HepG2 (cell line): ENCODE results near the gene PAPOLA. TPM values are rescaled to one million over a fixed set of nuclear protein-coding genes. Genes with fewer than 3 reads are reported as not detected.

Experiments used
- ETV5 ChIP-seq: IDR thresholded peaks from 2 replicates; pipeline ENCODE4 v1.6.1; 2018; ENCODE audit warnings: missing biosample characterization, missing genetic modification reagents, inconsistent platforms, borderline replicate concordance
- FOXO4 ChIP-seq: sonication (generic); formaldehyde crosslinking; conservative IDR thresholded peaks from 2 replicates; pipeline ENCODE4 v1.8.1; 2023; ENCODE audit warnings: missing genetic modification reagents
- KLF11 ChIP-seq: IDR thresholded peaks from 2 replicates; pipeline ENCODE4 v1.6.1; 2016; ENCODE audit warnings: missing compliant biosample characterization
- NFIC ChIP-seq: IDR thresholded peaks from 2 replicates; pipeline ENCODE4 v1.6.1; 2012; ENCODE audit warnings: mild to moderate bottlenecking, low read length, inconsistent platforms
- PAXIP1 ChIP-seq: sonication (generic); formaldehyde crosslinking; conservative IDR thresholded peaks from 2 replicates; pipeline ENCODE4 v1.4.0; 2020; ENCODE audit warnings: mild to moderate bottlenecking, missing genetic modification reagents, moderate library complexity
- SAP130 ChIP-seq: IDR thresholded peaks from 2 replicates; pipeline ENCODE4 v1.6.1; 2016; ENCODE audit warnings: low read depth
- YY1 ChIP-seq: IDR thresholded peaks from 2 replicates; pipeline ENCODE4 v1.6.1; 2011; ENCODE audit warnings: low read length, low read depth, moderate library complexity, mild to moderate bottlenecking; ENCODE audit not compliant: insufficient read depth, insufficient replicate concordance
- ZBTB20 ChIP-seq: sonication (generic); formaldehyde crosslinking; IDR thresholded peaks from 2 replicates; pipeline ENCODE4 v1.8.1; 2023; ENCODE audit warnings: missing genetic modification reagents, low read depth, mild to moderate bottlenecking, borderline replicate concordance
- ZFY ChIP-seq: sonication (generic); formaldehyde crosslinking; IDR thresholded peaks from 2 replicates; pipeline ENCODE4 v1.4.0; 2020; ENCODE audit warnings: missing genetic modification reagents
- ZNF224 ChIP-seq: sonication (generic); formaldehyde crosslinking; IDR thresholded peaks from 2 replicates; pipeline ENCODE4 v1.5.0; 2020; ENCODE audit warnings: mild to moderate bottlenecking, missing genetic modification reagents
- ZNF503 ChIP-seq: sonication (generic); formaldehyde crosslinking; IDR thresholded peaks from 2 replicates; pipeline ENCODE4 v1.4.0; 2020; ENCODE audit warnings: missing genetic modification reagents
- ZNF609 ChIP-seq: sonication (generic); formaldehyde crosslinking; IDR thresholded peaks from 2 replicates; pipeline ENCODE4 v1.4.0; 2020; ENCODE audit warnings: mild to moderate bottlenecking, missing genetic modification reagents, borderline replicate concordance
- ZNF615 ChIP-seq: sonication (generic); formaldehyde crosslinking; IDR thresholded peaks from 2 replicates; pipeline ENCODE4 v1.5.0; 2020; ENCODE audit warnings: mild to moderate bottlenecking, missing genetic modification reagents, borderline replicate concordance
- ZNF619 ChIP-seq: sonication (generic); formaldehyde crosslinking; IDR thresholded peaks from 2 replicates; pipeline ENCODE4 v1.4.0; 2020; ENCODE audit warnings: mild to moderate bottlenecking, missing genetic modification reagents
- ZNF709 ChIP-seq: sonication (generic); formaldehyde crosslinking; IDR thresholded peaks from 2 replicates; pipeline ENCODE4 v1.5.0; 2020; ENCODE audit warnings: mild to moderate bottlenecking, missing genetic modification reagents
- ZNF784 ChIP-seq: sonication (generic); formaldehyde crosslinking; IDR thresholded peaks from 2 replicates; pipeline ENCODE4 v1.5.1; 2020; ENCODE audit warnings: missing genetic modification reagents, mild to moderate bottlenecking, borderline replicate concordance
- polyA plus RNA-seq, 8 experiments: library from polyadenylated mRNA; depleted of rRNA in 3 of 8; stranded (reverse) in 7 of 8; unstranded in 1 of 8; fragments of >200 nt; fragmentation: Illumina TruSeq in 4 of 8; extraction: Trizol in 4 of 8; gene quantifications; 2 replicates each; pipeline versions ENCODE4 v1.2.1 to v1.2.3, GENCODE V29; 2011 to 2016; ENCODE audit warnings: low read depth in 4 of 8, missing spikeins in 1 of 8, mixed read lengths in 1 of 8; ENCODE audit not compliant: insufficient read depth in 1 of 8
- total RNA-seq, 5 experiments: library from RNA; depleted of rRNA; stranded (reverse); fragments of >200 nt; fragmentation: Illumina TruSeq; extraction: Trizol; gene quantifications; 2 replicates each; pipeline ENCODE4 v1.2.3, GENCODE V29; 2016; ENCODE audit warnings: low read depth in 1 of 5

Gene PAPOLA
- total and polyA plus RNA-seq, 2 of the 13 experiments (the other 11 are each of a cell fraction or from before 2014, with no cell fraction given): 103 to 151 TPM

GRCh38 chr14:96479435-96480146 is 22.6 kb upstream of the PAPOLA start (continued):
- TF ChIP-seq PAXIP1 (CRISPR knock-in tag) (no peak), ETV5 (no peak), ZNF609 (CRISPR knock-in tag) (no peak), NFIC (no peak), FOXO4 (CRISPR knock-in tag) (no peak), ZNF503 (CRISPR knock-in tag) (no peak), KLF11 (no peak), ZFY (CRISPR knock-in tag) (no peak), ZNF784 (CRISPR knock-in tag) (no peak), ZNF615 (no peak), ZNF619 (CRISPR knock-in tag) (no peak), ZNF709 (CRISPR knock-in tag) (no peak), ZBTB20 (CRISPR knock-in tag) (no peak), ZNF224 (CRISPR knock-in tag) (no peak), SAP130 (CRISPR knock-in tag) (0 out of 2 replicates have a peak, but pooled peaks have one; percentile 12), YY1 (no peak)
